HG03135 (cell line): Measurements from ENCODE around the gene FEN1.

Experiments used
- ATAC-seq: cut with Tn5 transposase; IDR thresholded peaks from one replicate; pipeline ENCODE4 v1.9.1; 2021; ENCODE audit warnings: mild to moderate bottlenecking, moderate library complexity; ENCODE audit not compliant: unreplicated experiment

FEN1 gene

GRCh38 chr11:61838501-61838900, 45.8 kb downstream of the FEN1 start:
- ATAC-seq: no peak

GRCh38 chr11:61838921-61839320, 46.2 kb downstream of the FEN1 start:
- no peak for ATAC-seq

GRCh38 chr11:61839742-61840141, 47.0 kb downstream of the FEN1 start:
- ATAC-seq: no peak

- ATAC-seq: no peak
Observed at GRCh38 chr11:61840371-61840770, 47.7 kb downstream of the FEN1 start.

GRCh38 chr11:61841636-61842527, 49.2 kb downstream of the FEN1 start:
- ATAC-seq: no peak

GRCh38 chr11:61842528-61842820, 49.8 kb downstream of the FEN1 start:
- ATAC-seq: no peak

GRCh38 chr11:61844909-61845565, 52.3 kb downstream of the FEN1 start:
- ATAC-seq: no peak

GRCh38 chr11:61846362-61847020, 53.8 kb downstream of the FEN1 start:
- ATAC-seq: no peak
